HFFc6 (cell line): ENCODE measurements around the gene KISS1R. TPM values are rescaled to one million over a fixed set of nuclear protein-coding genes. Genes with fewer than 3 reads are reported as not detected.
A peak's percentile ranks its signal among the peaks of the same experiment; 100 is the strongest.

Experiments
- DNase-seq: peaks from one replicate; pipeline ENCODE4 v3.0.0-alpha.2; 2018
- H3K27ac Mint-ChIP-seq: 2 replicates; pipeline ENCODE4 v1.8.0; 2020; ENCODE audit warnings: mild to moderate bottlenecking, mixed read lengths
- H3K27me3 Mint-ChIP-seq: 2 replicates; pipeline ENCODE4 v1.8.0; 2021; ENCODE audit warnings: mild to moderate bottlenecking, moderate library complexity, mixed read lengths; ENCODE audit not compliant: insufficient read depth
- H3K36me3 Mint-ChIP-seq: 2 replicates; pipeline ENCODE4 v1.8.0; 2021; ENCODE audit warnings: low read depth, mixed read lengths
- H3K4me1 Mint-ChIP-seq: 2 replicates; pipeline ENCODE4 v1.8.0; 2020; ENCODE audit warnings: low read depth, mixed read lengths
- H3K4me3 Mint-ChIP-seq: 2 replicates; pipeline ENCODE4 v1.8.0; 2020; ENCODE audit warnings: mild to moderate bottlenecking, moderate library complexity, mixed read lengths
- H3K9me3 Mint-ChIP-seq: 2 replicates; pipeline ENCODE4 v1.8.0; 2020; ENCODE audit warnings: mild to moderate bottlenecking, mixed read lengths
- total RNA-seq, 6 experiments: library from RNA; stranded (reverse); fragmentation: NEBNext Ultra II Directional; extraction: Animal tissue kit (Norgen Biotek cat#: 25700); gene quantifications; 2 replicates in 1 of 6; 3 replicates in 5 of 6; pipeline ENCODE4 v1.2.3, GENCODE V29; 2021
- TF ChIP-seq, protein P1 (sequence below): fragments of 200-600 bp; sonication (generic); IDR thresholded peaks from 2 replicates; pipeline ENCODE4 v1.5.0; 2021; ENCODE audit warnings: antibody characterized with exemption, mild to moderate bottlenecking

Gene KISS1R
- total RNA-seq, 6 experiments from 2014 or later: not detected

- TF ChIP-seq, protein P1, sequence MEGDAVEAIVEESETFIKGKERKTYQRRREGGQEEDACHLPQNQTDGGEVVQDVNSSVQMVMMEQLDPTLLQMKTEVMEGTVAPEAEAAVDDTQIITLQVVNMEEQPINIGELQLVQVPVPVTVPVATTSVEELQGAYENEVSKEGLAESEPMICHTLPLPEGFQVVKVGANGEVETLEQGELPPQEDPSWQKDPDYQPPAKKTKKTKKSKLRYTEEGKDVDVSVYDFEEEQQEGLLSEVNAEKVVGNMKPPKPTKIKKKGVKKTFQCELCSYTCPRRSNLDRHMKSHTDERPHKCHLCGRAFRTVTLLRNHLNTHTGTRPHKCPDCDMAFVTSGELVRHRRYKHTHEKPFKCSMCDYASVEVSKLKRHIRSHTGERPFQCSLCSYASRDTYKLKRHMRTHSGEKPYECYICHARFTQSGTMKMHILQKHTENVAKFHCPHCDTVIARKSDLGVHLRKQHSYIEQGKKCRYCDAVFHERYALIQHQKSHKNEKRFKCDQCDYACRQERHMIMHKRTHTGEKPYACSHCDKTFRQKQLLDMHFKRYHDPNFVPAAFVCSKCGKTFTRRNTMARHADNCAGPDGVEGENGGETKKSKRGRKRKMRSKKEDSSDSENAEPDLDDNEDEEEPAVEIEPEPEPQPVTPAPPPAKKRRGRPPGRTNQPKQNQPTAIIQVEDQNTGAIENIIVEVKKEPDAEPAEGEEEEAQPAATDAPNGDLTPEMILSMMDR: no peak
- H3K36me3 Mint-ChIP-seq: peaks cover 7% of the 10 kb centered on the region
- H3K27me3 Mint-ChIP-seq: peaks cover 2% of the 10 kb centered on the region; the same call in 1 of the 2 replicates
- H3K4me3 Mint-ChIP-seq: peak overlapping the region; percentile 76
- H3K27ac Mint-ChIP-seq: peak overlapping the region; percentile 77
- H3K9me3 Mint-ChIP-seq: no peaks in the 10 kb centered on the region
- H3K4me1 Mint-ChIP-seq: peaks cover 18% of the 10 kb centered on the region
- no peak for DNase-seq
These were observed 14.9 kb downstream of the KISS1R start for GRCh38 chr19:931860-932647.

DNA sequence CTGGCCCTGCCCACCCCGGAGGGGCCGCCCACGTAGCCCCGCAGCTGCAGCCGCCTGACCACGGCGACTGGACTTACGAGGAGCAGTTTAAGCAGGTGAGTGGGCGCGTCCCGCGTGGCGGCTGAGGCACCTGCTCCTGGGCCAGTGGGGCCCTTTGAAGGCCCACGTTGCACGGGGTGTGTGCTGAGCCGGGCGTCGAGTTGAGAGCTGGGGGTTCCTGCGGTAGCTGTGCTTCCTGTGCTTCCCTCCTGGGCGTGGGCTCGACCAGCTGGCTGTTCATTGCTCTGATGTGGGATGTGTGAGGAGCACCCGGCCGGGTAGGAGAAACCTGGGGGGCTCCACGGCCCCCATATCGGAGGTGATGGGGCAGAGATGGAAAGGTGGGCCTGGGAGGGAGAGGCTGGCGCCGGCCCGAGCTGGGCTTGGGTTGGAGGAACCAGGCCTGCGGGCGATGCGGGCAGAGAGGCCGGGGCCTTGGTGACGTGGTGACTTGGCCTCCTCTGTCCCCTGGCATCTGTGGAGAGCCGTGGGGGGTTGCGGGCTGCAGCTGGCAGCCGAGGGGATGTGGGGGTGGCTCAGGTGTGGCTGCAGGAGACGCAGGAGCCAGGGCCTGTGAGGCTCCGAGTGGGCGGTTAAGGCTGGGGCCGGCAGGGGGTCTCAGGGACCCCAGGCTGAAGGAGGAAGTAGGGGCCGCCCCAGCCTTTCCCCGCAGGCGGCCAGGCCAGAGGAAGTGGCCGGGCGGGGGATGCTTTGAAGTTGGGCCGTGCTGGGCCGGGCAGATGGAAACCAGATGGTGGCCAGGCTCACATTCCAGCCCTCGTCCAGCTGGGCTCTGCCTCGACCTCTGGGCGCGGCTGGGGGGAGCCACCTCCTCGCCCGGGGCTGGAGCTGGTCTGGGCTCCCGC lies 15.8 kb downstream of the KISS1R start:
- H3K9me3 Mint-ChIP-seq: no peaks in the 10 kb centered on the region
- H3K27me3 Mint-ChIP-seq: peaks cover 2% of the 10 kb centered on the region
- peaks cover 18% of the 10 kb centered on the region for H3K4me1 Mint-ChIP-seq
- peaks cover 12% of the 10 kb centered on the region for H3K36me3 Mint-ChIP-seq
- peak; percentile 96 for DNase-seq
- TF ChIP-seq, protein P1: peak; percentile 36; the same call in 1 of the 2 replicates
- peak overlapping the region; percentile 81 for H3K4me3 Mint-ChIP-seq
- H3K27ac Mint-ChIP-seq: peak overlapping the region; percentile 93

DNA sequence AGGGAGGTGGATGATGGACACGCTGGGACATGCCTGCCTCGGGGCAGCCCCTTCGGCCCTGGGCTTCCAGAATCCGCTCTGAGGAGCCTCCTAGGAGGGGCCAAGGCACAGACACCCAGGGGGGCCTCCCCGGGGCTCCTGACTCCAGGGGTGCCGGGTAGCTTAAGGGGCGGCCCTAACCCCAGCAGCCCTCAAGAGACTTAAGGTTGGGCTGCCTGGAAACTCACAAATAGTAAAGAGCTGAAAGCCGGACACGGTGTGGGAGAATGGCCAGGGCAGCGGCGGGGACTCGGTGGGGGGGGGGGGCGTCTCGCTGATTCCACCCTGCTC lies 16.4 kb downstream of the KISS1R start:
- peaks cover 18% of the 10 kb centered on the region for H3K4me1 Mint-ChIP-seq
- H3K27me3 Mint-ChIP-seq: peaks cover 2% of the 10 kb centered on the region
- TF ChIP-seq, protein P1: no peak
- peak overlapping the region; percentile 93 for H3K27ac Mint-ChIP-seq
- no peak for DNase-seq
- no peaks in the 10 kb centered on the region for H3K9me3 Mint-ChIP-seq
- H3K4me3 Mint-ChIP-seq: peak overlapping the region; percentile 81
- peaks cover 17% of the 10 kb centered on the region for H3K36me3 Mint-ChIP-seq

- H3K4me1 Mint-ChIP-seq: peaks cover 18% of the 10 kb centered on the region
- no peak overlapping the region; the same call in 1 of the 2 replicates for H3K27ac Mint-ChIP-seq
- no peak for DNase-seq
- TF ChIP-seq, protein P1: no peak
- peaks cover 2% of the 10 kb centered on the region for H3K27me3 Mint-ChIP-seq
- H3K9me3 Mint-ChIP-seq: no peaks in the 10 kb centered on the region
- H3K4me3 Mint-ChIP-seq: peak overlapping the region; percentile 81; the same call in 1 of the 2 replicates
- peaks cover 18% of the 10 kb centered on the region for H3K36me3 Mint-ChIP-seq
These were observed 17.2 kb downstream of the KISS1R start for GRCh38 chr19:934197-934840.

DNA sequence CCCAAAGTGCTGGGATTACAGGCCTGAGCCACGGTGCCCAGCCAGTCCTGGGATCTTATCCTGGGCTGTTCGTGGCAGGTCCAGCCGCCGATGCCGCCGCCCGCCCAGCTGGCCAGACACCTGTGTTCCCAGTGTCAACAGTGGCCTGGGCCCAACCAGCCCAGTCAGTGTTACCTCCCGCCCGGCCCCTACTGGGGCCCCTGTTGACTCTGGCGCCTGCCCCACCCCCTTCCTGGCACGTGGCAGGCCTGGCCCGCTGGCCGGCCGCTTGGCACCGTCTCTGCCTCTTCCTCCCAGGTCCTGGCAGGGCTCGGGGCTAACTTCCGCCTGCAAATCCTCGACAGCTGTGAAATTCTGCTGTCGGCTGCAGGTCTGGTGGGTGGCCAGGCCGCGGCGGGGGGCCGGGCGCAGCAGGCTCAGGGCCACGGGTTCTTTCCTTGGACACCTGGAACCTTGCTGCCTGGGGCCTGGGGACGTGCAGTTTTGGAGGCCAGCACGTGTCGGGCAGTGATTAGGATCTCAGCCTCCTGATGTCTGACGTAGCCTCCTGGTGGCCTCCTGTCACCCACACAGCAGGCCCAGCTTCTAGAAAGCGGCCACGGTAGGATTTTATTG lies 17.8 kb downstream of the KISS1R start:
- no peak overlapping the region for H3K4me3 Mint-ChIP-seq
- peaks cover 2% of the 10 kb centered on the region for H3K27me3 Mint-ChIP-seq
- H3K36me3 Mint-ChIP-seq: peaks cover 25% of the 10 kb centered on the region
- DNase-seq: no peak
- H3K9me3 Mint-ChIP-seq: no peaks in the 10 kb centered on the region
- TF ChIP-seq, protein P1: no peak
- H3K4me1 Mint-ChIP-seq: peaks cover 23% of the 10 kb centered on the region
- peak overlapping the region; percentile 36; the same call in 1 of the 2 replicates for H3K27ac Mint-ChIP-seq
